ENCODE results near the gene IQGAP2.

- TF ChIP-seq POLR2AphosphoS5 (IDR thresholded peaks at IDR 0.05; ENCODE audit: borderline replicate concordance, low read depth, low read length), result no peak
- TF ChIP-seq EZH2 (IDR thresholded peaks at IDR 0.05), result no peak
- no peak for TF ChIP-seq FOXP2 (optimal IDR thresholded peaks at IDR 0.05; ENCODE audit: control extremely low read depth, extremely low read length, insufficient read depth)
Measured at GRCh38 chr5:76552546-76552945, 149.5 kb downstream of the IQGAP2 start.
